PC-3 (cell line): ENCODE data around the gene PCBD1. TPM values are rescaled to one million over a fixed set of nuclear protein-coding genes. Genes with fewer than 3 reads are reported as not detected.
A peak's percentile ranks its signal among the peaks of the same experiment; 100 is the strongest.

Experiments
- ATAC-seq: fragments of 200-7000 bp; cut with Tn5 transposase; 2 replicates; pipeline ENCODE4 v1.9.1; 2020; ENCODE audit warnings: mild to moderate bottlenecking, moderate library complexity
- BruUV-seq: library from RNA; stranded (reverse); fragments of 400-500 nt; replicated peaks from 2 replicates; lab custom pipeline; 2021; lab: Mats Ljungman, UMichigan
- CTCF ChIA-PET: fragments of 300-600 bp; sonication (Branson Sonifier 250); formaldehyde crosslinking; loops from one replicate; lab custom pipeline; 2022; ENCODE audit warnings: antibody characterized with exemption; lab: Charles Lee
- POLR2A ChIA-PET: fragments of 300-600 bp; sonication (Branson Sonifier 250); formaldehyde crosslinking; loops from one replicate; lab custom pipeline; 2022; ENCODE audit warnings: antibody characterized with exemption; ENCODE audit not compliant: unreplicated experiment; lab: Charles Lee
- DNase-seq: peaks from one replicate; pipeline ENCODE4 v3.0.0-alpha.2; 2015
- H2AFZ ChIP-seq: fragments of 300-600 bp; sonication (generic); 2 replicates; pipeline ENCODE4 v1.6.0; 2016; ENCODE audit warnings: antibody characterized with exemption, low read length
- H3F3A ChIP-seq: fragments of 300-600 bp; sonication (generic); one replicate; pipeline ENCODE4 v1.6.0; 2017; ENCODE audit warnings: antibody characterized with exemption, low read length, control low read depth, mild to moderate bottlenecking; ENCODE audit not compliant: unreplicated experiment
- H3K27ac ChIP-seq: fragments of 300-600 bp; sonication (generic); 2 replicates; pipeline ENCODE4 v1.5.1; 2016; ENCODE audit warnings: mild to moderate bottlenecking, low read length
- H3K27me3 ChIP-seq: fragments of 300-600 bp; sonication (generic); 2 replicates; pipeline ENCODE4 v1.6.1; 2016; ENCODE audit warnings: low read length, mixed read lengths
- H3K36me3 ChIP-seq: fragments of 300-600 bp; sonication (generic); 2 replicates; pipeline ENCODE4 v1.6.1; 2016; ENCODE audit warnings: low read depth, mixed run types, low read length, mixed read lengths
- H3K4me1 ChIP-seq: fragments of 300-600 bp; sonication (generic); 2 replicates; pipeline ENCODE4 v1.5.1; 2016; ENCODE audit warnings: low read length; ENCODE audit not compliant: insufficient read depth
- H3K4me2 ChIP-seq: fragments of 300-600 bp; sonication (generic); 2 replicates; pipeline ENCODE4 v1.6.0; 2016; ENCODE audit warnings: low read length
- H3K4me3 ChIP-seq: fragments of 300-600 bp; sonication (generic); 2 replicates; pipeline ENCODE4 v1.5.1; 2016; ENCODE audit warnings: mild to moderate bottlenecking, low read length, mixed read lengths
- H3K79me2 ChIP-seq: fragments of 300-600 bp; sonication (generic); 2 replicates; pipeline ENCODE4 v1.6.1; 2017; ENCODE audit warnings: low read length, mixed read lengths
- H3K9ac ChIP-seq: fragments of 300-600 bp; sonication (generic); 2 replicates; pipeline ENCODE4 v1.6.0; 2016; ENCODE audit warnings: mild to moderate bottlenecking, low read length
- H3K9me2 ChIP-seq: fragments of 300-600 bp; sonication (generic); replicated peaks from 2 replicates; pipeline ENCODE4 v1.6.1; 2016; ENCODE audit warnings: mixed run types, low read length, mixed read lengths
- H3K9me3 ChIP-seq: fragments of 300-600 bp; sonication (generic); 2 replicates; pipeline ENCODE4 v1.6.1; 2016; ENCODE audit warnings: low read length, mixed read lengths
- H4K20me1 ChIP-seq: fragments of 300-600 bp; sonication (generic); 2 replicates; pipeline ENCODE4 v1.6.1; 2016; ENCODE audit warnings: low read length, mixed read lengths
- EZH2 ChIP-seq: fragments of 300-600 bp; sonication (generic); IDR thresholded peaks from one replicate; pipeline ENCODE4 v1.6.1; 2017; ENCODE audit warnings: antibody characterized with exemption, mild to moderate bottlenecking, low read length; ENCODE audit not compliant: unreplicated experiment
- EZH2phosphoT487 ChIP-seq: fragments of 300-600 bp; sonication (generic); IDR thresholded peaks from 2 replicates; pipeline ENCODE4 v1.6.1; 2018; ENCODE audit warnings: mild to moderate bottlenecking, antibody characterized with exemption, low read length, borderline replicate concordance
- intact Hi-C: fragments of 100-400 bp; cut with micrococcal nuclease; formaldehyde crosslinking; loops from 2 replicates; pipeline ENCODE4 v1.9.0; 2023
- total RNA-seq: library from RNA; depleted of rRNA; stranded (reverse); fragments of >200 nt; gene quantifications from 2 replicates; pipeline ENCODE4 v1.2.3, GENCODE V29; 2014
- TF ChIP-seq, protein P1 (sequence below): fragments of 300-600 bp; sonication (generic); conservative IDR thresholded peaks from 2 replicates; pipeline ENCODE4 v1.5.1; 2017; ENCODE audit warnings: antibody characterized with exemption, low read depth, mild to moderate bottlenecking, low read length

PCBD1 gene
- total RNA-seq, 1 experiment from 2014 or later, result 283 TPM

DNA sequence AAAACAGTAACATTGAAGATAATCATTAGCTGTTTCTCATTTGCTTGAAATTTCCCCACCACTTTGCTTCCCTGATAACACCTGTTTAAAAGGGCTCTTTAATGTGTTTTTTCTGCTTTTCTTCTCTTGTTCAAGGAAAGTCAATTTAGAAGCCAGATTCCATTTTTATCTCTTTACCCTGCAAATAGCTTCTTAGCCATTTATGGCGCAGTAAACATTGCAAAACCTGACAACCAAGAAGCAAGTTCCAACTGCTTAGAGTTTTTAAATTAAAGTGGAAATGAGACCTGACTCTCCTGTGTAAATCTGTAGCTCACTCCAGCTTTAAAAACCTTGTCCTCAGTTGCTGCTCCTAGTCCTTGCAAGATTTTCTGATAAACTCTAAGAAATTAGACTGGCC is 42.5 kb downstream of the PCBD1 start:
- DNase-seq, result no peak
- no peak for ATAC-seq
- H3F3A ChIP-seq, result peaks cover 2% of the 10 kb centered on the region
- peaks cover 40% of the 10 kb centered on the region for H3K4me1 ChIP-seq
- no peak for TF ChIP-seq EZH2
- no peak for TF ChIP-seq EZH2phosphoT487
- TF ChIP-seq, protein P1, sequence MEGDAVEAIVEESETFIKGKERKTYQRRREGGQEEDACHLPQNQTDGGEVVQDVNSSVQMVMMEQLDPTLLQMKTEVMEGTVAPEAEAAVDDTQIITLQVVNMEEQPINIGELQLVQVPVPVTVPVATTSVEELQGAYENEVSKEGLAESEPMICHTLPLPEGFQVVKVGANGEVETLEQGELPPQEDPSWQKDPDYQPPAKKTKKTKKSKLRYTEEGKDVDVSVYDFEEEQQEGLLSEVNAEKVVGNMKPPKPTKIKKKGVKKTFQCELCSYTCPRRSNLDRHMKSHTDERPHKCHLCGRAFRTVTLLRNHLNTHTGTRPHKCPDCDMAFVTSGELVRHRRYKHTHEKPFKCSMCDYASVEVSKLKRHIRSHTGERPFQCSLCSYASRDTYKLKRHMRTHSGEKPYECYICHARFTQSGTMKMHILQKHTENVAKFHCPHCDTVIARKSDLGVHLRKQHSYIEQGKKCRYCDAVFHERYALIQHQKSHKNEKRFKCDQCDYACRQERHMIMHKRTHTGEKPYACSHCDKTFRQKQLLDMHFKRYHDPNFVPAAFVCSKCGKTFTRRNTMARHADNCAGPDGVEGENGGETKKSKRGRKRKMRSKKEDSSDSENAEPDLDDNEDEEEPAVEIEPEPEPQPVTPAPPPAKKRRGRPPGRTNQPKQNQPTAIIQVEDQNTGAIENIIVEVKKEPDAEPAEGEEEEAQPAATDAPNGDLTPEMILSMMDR, result no peak
- ChIA-PET CTCF (no interaction called here), POLR2A (no interaction called here)
- intact Hi-C loops, result no loop called here
- peaks cover 36% of the 10 kb centered on the region for H3K79me2 ChIP-seq
- H3K9me3 ChIP-seq, result no peaks in the 10 kb centered on the region
- peaks cover 5% of the 10 kb centered on the region; the same call in 1 of the 2 replicates for H4K20me1 ChIP-seq
- no peak overlapping the region for H2AFZ ChIP-seq
- no peaks in the 10 kb centered on the region for H3K9me2 ChIP-seq
- H3K27me3 ChIP-seq, result no peaks in the 10 kb centered on the region
- H3K4me2 ChIP-seq, result no peak overlapping the region
- H3K4me3 ChIP-seq, result no peak overlapping the region
- peaks cover 23% of the 10 kb centered on the region; the same call in 1 of the 2 replicates for H3K36me3 ChIP-seq
- H3K9ac ChIP-seq, result no peak overlapping the region
- no TSS peak for BruUV-seq
- H3K27ac ChIP-seq, result no peak overlapping the region

DNA sequence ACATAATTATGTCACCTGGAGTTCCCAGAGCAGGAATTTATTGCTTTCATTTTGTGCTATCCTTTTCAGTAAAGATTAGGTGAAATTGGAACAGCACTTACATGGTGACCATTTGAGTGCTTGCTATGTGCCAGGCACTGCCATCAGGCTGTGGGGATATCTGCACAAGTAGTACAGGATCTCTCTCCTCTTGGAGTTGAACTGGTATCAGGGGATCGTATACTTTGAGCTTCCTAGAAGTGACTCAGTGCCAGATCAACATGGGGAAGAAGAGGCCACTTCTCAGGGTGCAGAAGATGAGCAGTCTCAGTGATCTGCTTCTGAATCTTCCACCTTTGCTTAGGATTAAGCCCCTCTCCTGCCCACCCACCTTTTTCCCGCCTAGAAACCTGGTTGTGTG is 43.1 kb downstream of the PCBD1 start:
- Histone ChIP-seq H3K36me3 (peaks cover 23% of the 10 kb centered on the region; the same call in 1 of the 2 replicates), H3K4me3 (no peak overlapping the region), H2AFZ (no peak overlapping the region), H3K9ac (no peak overlapping the region), H4K20me1 (peaks cover 5% of the 10 kb centered on the region; the same call in 1 of the 2 replicates), H3K4me2 (0 out of 2 replicates have a peak overlapping the region, but pooled peaks have one; percentile 14), H3K79me2 (peaks cover 41% of the 10 kb centered on the region), H3K9me3 (no peaks in the 10 kb centered on the region), H3K9me2 (no peaks in the 10 kb centered on the region), H3F3A (peaks cover 2% of the 10 kb centered on the region), H3K27ac (0 out of 2 replicates have a peak overlapping the region, but pooled peaks have one; percentile 6), H3K4me1 (peaks cover 40% of the 10 kb centered on the region), H3K27me3 (no peaks in the 10 kb centered on the region)
- CTCF ChIA-PET, result no interaction called here
- no peak for DNase-seq
- BruUV-seq, result no TSS peak
- intact Hi-C loops, result no loop called here
- POLR2A ChIA-PET, result no interaction called here
- TF ChIP-seq EZH2 (no peak), EZH2phosphoT487 (no peak)
- TF ChIP-seq, protein P1, result no peak
- ATAC-seq, result peak; percentile 58

GRCh38 chr10:70843776-70844489 is 44.4 kb downstream of the PCBD1 start:
- POLR2A ChIA-PET, result no interaction called here
- CTCF ChIA-PET, result no interaction called here

More at GRCh38 chr10:70843776-70844489, 44.4 kb downstream of the PCBD1 start:
- H3F3A ChIP-seq, result peaks cover 2% of the 10 kb centered on the region
- H2AFZ ChIP-seq, result no peak overlapping the region
- peaks cover 32% of the 10 kb centered on the region; the same call in 1 of the 2 replicates for H3K36me3 ChIP-seq
- DNase-seq (peak; percentile 61), ATAC-seq (peak; percentile 64)
- H3K9me2 ChIP-seq, result no peaks in the 10 kb centered on the region
- H3K27me3 ChIP-seq, result no peaks in the 10 kb centered on the region
- TF ChIP-seq EZH2 (no peak), EZH2phosphoT487 (no peak)
- TF ChIP-seq, protein P1, result no peak
- peak overlapping the region; percentile 37 for H3K4me2 ChIP-seq
- H3K4me1 ChIP-seq, result peaks cover 30% of the 10 kb centered on the region
- peaks cover 5% of the 10 kb centered on the region; the same call in 1 of the 2 replicates for H4K20me1 ChIP-seq
- peaks cover 52% of the 10 kb centered on the region for H3K79me2 ChIP-seq
- intact Hi-C loops, result loop anchor here (2.0 kb wide), 1 partner anchor 17 kb away; no protein-coding TSS in a partner anchor
- BruUV-seq, result no TSS peak
- H3K9me3 ChIP-seq, result no peaks in the 10 kb centered on the region
- no peak overlapping the region for H3K9ac ChIP-seq
- H3K27ac ChIP-seq, result peak overlapping the region; percentile 4; the same call in 1 of the 2 replicates
- H3K4me3 ChIP-seq, result no peak overlapping the region
